Urinary bladder (tissue), 4 donors: Measurements from ENCODE around the gene SUPT20HL1. TPM values are rescaled to one million over a fixed set of nuclear protein-coding genes. Genes with fewer than 3 reads are reported as not detected.
"Not testable (repeated sequence)": the region's sequence is repeated elsewhere in the genome, so short reads cannot be mapped to it uniquely, and the experiment has no call there.

Experiments
- DNase-seq: peaks from one replicate; pipeline ENCODE4 v3.0.0-alpha.2; 2015; ENCODE audit errors: extremely low spot score
- H3K27ac ChIP-seq: one replicate; pipeline ENCODE4 v1.5.1; 2013; ENCODE audit warnings: low read depth, mild to moderate bottlenecking, moderate library complexity
- H3K36me3 ChIP-seq: one replicate; pipeline ENCODE4 v1.6.1; 2013; ENCODE audit warnings: mild to moderate bottlenecking, moderate library complexity; ENCODE audit not compliant: insufficient read depth
- H3K4me1 ChIP-seq: one replicate; pipeline ENCODE4 v1.6.1; 2013; ENCODE audit warnings: mild to moderate bottlenecking, moderate library complexity; ENCODE audit not compliant: insufficient read depth
- H3K4me3 ChIP-seq: one replicate; pipeline ENCODE4 v1.5.1; 2013; ENCODE audit warnings: low read depth, low read length
- WGBS: extraction: QIAGEN DNeasy Blood & Tissue Kit; methylation state at CpG from one replicate; pipeline ENCODE4 v1.1.7; 2013; 5-methylcytosine and 5-hydroxymethylcytosine counted together
- polyA plus RNA-seq: library from polyadenylated mRNA; stranded (reverse); fragments of 200-250 nt; gene quantifications from one replicate; pipeline ENCODE4 v1.2.3, GENCODE V29; 2013
- total RNA-seq: library from RNA; depleted of rRNA; stranded (reverse); fragments of >200 nt; gene quantifications from one replicate; pipeline ENCODE4 v1.2.3, GENCODE V29; 2014
- donor health status: healthy with polysubstance abuse.
- donor health status: healthy.

Gene SUPT20HL1
- 0.16 TPM for total RNA-seq
- polyA plus RNA-seq: 0.04 TPM

GRCh38 chrX:24360272-24360671 lies at the start of gene SUPT20HL1:
SUPT20HL1 (plus strand) TSS chrX:24360639; CDS start chrX:24362761, 2,122 bp downstream.
- WGBS: 93% methylated on average over 3 of the region's 3 CpGs
- Histone ChIP-seq H3K27ac (no peak within 1 kb of the TSS), H3K4me1 (no peaks in the 10 kb centered on the region), H3K4me3 (no peak within 1 kb of the TSS), H3K36me3 (no peaks in the 10 kb centered on the region)
- DNase-seq: no peak

DNA sequence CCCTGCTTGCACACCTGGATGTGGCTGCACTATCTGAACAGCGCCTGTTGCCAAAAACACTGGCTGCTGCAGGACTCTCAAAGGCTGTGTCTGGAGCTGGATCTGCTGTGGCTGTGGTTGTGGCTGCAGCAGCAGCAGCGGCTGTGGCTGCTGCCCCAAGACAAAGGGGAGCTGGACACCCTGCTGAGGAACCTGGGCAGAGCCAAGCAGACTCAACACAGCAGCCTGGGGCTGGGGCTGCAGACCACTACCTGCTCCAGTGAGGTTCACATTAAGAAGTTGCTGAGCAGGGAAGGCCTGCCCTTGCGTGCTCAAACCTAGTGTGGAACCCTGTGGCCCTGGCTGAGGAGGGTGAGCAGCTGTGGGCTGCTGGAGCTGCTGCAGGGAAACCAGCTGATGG lies 49.5 kb upstream of the SUPT20HL1 start:
- H3K36me3 ChIP-seq, H3K4me3 ChIP-seq, H3K27ac ChIP-seq, H3K4me1 ChIP-seq, DNase-seq: not testable (repeated sequence)
- 86% methylated on average over 3 of the region's 3 CpGs for WGBS

DNA sequence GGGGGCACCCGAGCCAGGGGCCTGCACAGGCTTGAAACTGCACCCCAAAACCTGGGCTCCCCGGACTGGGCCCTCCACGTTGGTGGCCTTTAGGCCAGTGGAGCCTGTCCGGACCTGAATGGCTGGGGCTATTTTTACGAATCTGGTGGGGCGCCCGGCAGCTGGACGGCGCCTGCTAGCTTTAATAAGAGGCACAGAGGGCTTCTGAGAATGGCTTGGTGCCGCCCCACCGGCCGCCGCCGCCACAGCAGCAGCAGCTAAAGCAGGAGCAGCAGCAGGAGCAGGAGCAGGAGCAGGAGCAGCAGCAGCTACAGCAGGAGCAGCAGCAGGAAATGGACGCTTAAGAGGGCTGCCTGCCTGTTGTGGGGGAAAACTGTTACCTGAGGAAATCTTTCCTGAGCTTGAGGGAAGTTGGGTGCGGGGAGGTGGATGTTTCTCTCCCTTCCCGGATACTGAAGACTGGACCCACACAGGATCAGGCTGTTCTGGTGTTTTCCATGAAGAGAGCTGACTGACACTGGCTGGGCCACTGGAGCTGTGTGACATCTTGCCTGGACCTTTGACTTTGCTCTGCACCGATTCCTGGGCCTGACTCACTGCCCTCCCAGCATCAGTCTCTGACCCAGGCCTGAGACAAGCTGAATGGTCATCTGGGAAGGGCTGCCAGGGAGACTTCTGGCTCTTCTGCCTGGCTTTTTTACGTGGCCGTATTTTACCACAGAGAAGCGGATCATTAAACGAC lies 48.8 kb upstream of the SUPT20HL1 start:
- H3K4me1 ChIP-seq, H3K27ac ChIP-seq, DNase-seq, H3K4me3 ChIP-seq, H3K36me3 ChIP-seq: not testable (repeated sequence)
- 76% methylated on average over 21 of the region's 22 CpGs for WGBS

DNA sequence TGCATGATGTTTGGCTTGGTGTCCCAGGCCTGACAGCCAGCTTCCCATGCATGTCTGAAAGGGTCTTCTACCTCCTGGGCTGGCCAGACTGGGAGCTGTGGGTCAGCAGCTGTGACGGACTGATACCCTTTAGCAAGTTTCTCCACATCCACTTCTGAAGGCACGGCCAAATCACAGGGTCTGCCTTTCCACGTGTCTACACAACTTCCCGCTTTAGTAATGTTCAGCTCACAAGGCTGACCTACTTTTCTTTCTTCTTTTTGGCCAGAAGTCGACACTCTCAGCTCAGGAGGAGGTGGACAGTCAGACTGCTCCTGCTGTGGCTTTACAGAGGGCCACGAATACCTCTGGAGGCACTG lies 48.2 kb upstream of the SUPT20HL1 start:
- WGBS: 56% methylated on average over 6 of the region's 6 CpGs
- not testable (repeated sequence) for H3K27ac ChIP-seq, H3K36me3 ChIP-seq, DNase-seq, H3K4me3 ChIP-seq, H3K4me1 ChIP-seq

DNA sequence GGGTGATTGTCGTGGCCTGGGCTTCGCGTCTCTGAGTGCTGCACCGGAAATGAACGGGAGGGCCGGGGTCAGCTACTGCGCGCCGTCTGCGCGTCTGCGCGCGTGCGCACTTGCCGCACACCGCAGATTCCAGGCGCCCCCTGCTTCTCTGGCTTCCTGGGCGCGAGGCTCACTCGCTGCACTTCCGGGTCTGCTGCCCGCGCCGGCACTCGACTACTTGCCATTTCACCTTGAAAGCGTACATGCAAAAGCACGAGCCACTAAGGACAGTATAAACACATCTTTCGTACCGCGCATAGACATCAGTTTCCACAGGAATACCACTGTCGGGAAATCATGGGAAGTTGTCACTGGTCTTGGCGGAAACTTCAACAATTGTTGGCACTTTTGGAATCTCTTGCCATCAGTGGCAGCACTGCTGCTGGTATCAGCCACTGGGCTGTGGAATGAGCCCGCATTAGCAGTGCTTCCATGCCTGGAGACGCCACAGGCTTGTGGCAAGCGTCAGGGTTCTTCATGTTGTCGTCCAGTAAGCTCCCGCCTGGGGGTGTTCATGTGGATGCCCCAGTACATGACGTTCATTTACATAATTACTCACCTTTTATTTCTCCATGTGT lies 46.3 kb upstream of the SUPT20HL1 start, which contains the start of gene SUPT20HL2:
TSS of gene SUPT20HL2 (minus strand) at position 51 of the 617 bp plus-strand sequence. CDS start 754 bp downstream, outside the sequence.
- DNase-seq: no peak
- no peaks in the 10 kb centered on the region for H3K36me3 ChIP-seq
- WGBS: 98% methylated on average over 39 of the region's 39 CpGs
- H3K4me3 ChIP-seq: no peak within 1 kb of the TSS
- H3K27ac ChIP-seq: no peak within 1 kb of the TSS
- H3K4me1 ChIP-seq: no peaks in the 10 kb centered on the region

DNA sequence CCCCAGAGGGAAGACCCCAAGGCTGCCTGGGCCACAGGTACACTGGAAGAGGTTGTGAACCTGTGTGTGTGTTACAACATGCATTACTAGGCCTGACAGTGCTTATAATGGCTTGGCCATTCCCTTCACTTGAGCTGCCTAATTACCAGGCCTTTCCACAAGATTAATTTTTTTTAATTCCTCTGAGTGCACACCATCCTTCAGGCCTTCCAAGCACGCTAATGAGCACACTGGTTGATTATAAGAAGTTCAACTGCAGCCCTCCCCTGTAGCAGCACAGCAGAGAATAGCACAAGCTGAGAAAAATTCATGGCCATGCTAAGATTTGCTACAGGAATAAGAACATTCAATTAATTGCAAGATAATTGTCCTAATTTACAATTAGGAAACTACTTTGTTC lies 44.3 kb upstream of the SUPT20HL1 start:
- H3K36me3 ChIP-seq: no peaks in the 10 kb centered on the region
- DNase-seq: no peak
- WGBS: 93% methylated on average over 1 of the region's 1 CpG
- H3K4me1 ChIP-seq: no peaks in the 10 kb centered on the region
- no peak overlapping the region for H3K27ac ChIP-seq
- H3K4me3 ChIP-seq: no peak overlapping the region

DNA sequence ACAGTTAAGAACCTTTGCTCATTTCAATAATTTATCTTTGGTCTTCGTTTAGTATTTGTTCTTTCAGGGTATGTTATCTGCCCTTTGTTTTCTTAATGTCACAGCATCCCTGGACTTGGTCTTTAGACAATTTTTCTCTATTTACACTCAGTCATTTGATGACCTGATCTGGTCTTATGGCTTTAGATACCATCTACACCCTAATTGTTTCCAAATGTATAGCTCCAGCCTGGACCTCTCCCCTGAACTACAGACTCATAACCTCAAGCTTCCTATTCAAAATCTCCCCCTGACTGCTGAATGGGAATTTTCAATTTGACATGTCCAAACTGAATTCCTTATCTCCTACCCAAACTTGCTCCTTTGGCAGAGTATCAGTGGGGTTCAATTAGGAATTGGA lies 42.9 kb upstream of the SUPT20HL1 start:
- no peak for DNase-seq
- no peak overlapping the region for H3K4me3 ChIP-seq
- no peaks in the 10 kb centered on the region for H3K4me1 ChIP-seq
- H3K36me3 ChIP-seq: no peaks in the 10 kb centered on the region
- WGBS: 40% methylated on average over 1 of the region's 1 CpG
- no peak overlapping the region for H3K27ac ChIP-seq

- WGBS: 91% methylated on average over 4 of the region's 4 CpGs
- no peaks in the 10 kb centered on the region for H3K36me3 ChIP-seq
- no peaks in the 10 kb centered on the region for H3K4me1 ChIP-seq
- no peak for DNase-seq
- H3K27ac ChIP-seq: no peak overlapping the region
- no peak overlapping the region for H3K4me3 ChIP-seq
Measured at GRCh38 chrX:24321741-24322395, 38.6 kb upstream of the SUPT20HL1 start.

GRCh38 chrX:24325231-24325630 lies 35.2 kb upstream of the SUPT20HL1 start:
- Histone ChIP-seq H3K4me3 (no peak overlapping the region), H3K4me1 (no peaks in the 10 kb centered on the region), H3K36me3 (no peaks in the 10 kb centered on the region), H3K27ac (no peak overlapping the region)
- no peak for DNase-seq
- WGBS: 96% methylated on average over 1 of the region's 1 CpG

- no peak overlapping the region for H3K4me3 ChIP-seq
- no peak overlapping the region for H3K27ac ChIP-seq
Measured at GRCh38 chrX:24332878-24333277, 27.6 kb upstream of the SUPT20HL1 start.

GRCh38 chrX:24333371-24333770 lies 27.1 kb upstream of the SUPT20HL1 start:
- Histone ChIP-seq H3K27ac (no peak overlapping the region), H3K4me1 (no peaks in the 10 kb centered on the region), H3K36me3 (no peaks in the 10 kb centered on the region), H3K4me3 (no peak overlapping the region)
- DNase-seq: no peak
- WGBS: 37% methylated on average over 1 of the region's 1 CpG

More at GRCh38 chrX:24332878-24333277, 27.6 kb upstream of the SUPT20HL1 start:
- Histone ChIP-seq H3K4me1 (no peaks in the 10 kb centered on the region), H3K36me3 (no peaks in the 10 kb centered on the region)
- WGBS: 43% methylated on average over 4 of the region's 4 CpGs
- DNase-seq: no peak

GRCh38 chrX:24334461-24334860 lies 26.0 kb upstream of the SUPT20HL1 start:
- Histone ChIP-seq H3K4me3 (no peak overlapping the region), H3K4me1 (no peaks in the 10 kb centered on the region), H3K27ac (no peak overlapping the region), H3K36me3 (no peaks in the 10 kb centered on the region)
- no peak for DNase-seq

GRCh38 chrX:24335871-24336270 lies 24.6 kb upstream of the SUPT20HL1 start:
- Histone ChIP-seq H3K4me1 (no peaks in the 10 kb centered on the region), H3K36me3 (no peaks in the 10 kb centered on the region), H3K27ac (no peak overlapping the region), H3K4me3 (no peak overlapping the region)
- 89% methylated on average over 1 of the region's 1 CpG for WGBS
- no peak for DNase-seq

DNA sequence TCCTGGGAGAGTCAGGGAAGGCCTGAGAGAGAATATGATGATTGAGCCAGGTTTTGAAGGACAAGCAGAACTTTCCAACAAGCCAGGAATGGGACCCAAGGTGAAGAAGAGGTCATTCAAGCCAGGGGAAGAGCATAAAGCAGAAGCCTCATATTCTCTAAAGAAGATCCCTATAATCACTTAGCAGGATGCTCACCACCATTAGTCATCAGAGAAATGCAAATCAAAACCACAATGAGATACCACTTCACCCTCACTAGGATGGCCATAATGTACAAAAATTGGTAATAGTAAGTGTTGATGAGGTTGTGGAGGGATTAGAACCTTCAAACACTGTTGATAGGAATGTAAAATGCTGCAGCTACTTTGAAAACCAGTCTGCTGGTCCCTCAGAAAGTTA lies 20.5 kb upstream of the SUPT20HL1 start:
- DNase-seq: no peak
- H3K36me3 ChIP-seq: no peaks in the 10 kb centered on the region
- H3K27ac ChIP-seq: no peak overlapping the region
- no peak overlapping the region for H3K4me3 ChIP-seq
- H3K4me1 ChIP-seq: no peaks in the 10 kb centered on the region
